ENCODE measurements around the gene MAP2K3. TPM values are rescaled to one million over a fixed set of nuclear protein-coding genes. Genes with fewer than 3 reads are reported as not detected.

MAP2K3 gene
- polyA plus RNA-seq, 3 donors, result 107 to 166 (median 164) TPM

DNA sequence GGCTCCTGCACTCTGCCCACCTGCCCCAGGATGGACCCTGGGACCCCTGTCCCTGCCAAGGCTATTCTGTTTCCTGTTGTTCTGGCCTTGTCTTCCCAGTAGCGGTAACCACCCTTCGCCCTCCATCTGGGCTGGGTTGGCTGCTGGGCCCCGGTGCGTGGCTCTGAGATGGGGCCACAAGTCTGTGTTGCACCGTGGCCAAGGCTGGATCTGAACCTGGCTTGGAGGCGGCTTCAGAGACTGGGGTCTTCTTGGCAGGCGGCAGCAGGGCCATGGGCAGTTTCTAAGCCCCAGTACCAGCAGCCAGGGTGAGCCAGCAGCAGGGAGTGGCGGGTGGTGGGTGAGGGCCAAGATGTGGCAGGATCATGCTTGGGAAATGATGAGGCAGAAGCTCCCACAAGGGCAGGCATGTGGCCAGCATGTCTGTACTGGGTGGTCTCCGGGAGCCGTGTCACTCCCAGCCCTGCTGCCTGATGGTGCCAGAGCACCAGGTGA, 12.6 kb downstream of the MAP2K3 start:
- Histone ChIP-seq H3K27ac (ENCODE audit: low read depth in 1 of 2, low read length in 2 of 2) (peak overlapping the region in 1 of 2 donors; percentile 36), H3K36me3 (replicated peaks in 1 of 2; ENCODE audit: control insufficient read depth in 1 of 2, insufficient read depth in 2 of 2, low read length in 2 of 2) (peaks cover 68 to 100% of the 10 kb centered on the region in 2 donors), H3K4me1 (ENCODE audit: control insufficient read depth in 1 of 2, insufficient read depth in 2 of 2, low read length in 2 of 2) (no peaks in the 10 kb centered on the region), H3K27me3 (ENCODE audit: control insufficient read depth in 2 of 2, insufficient read depth in 2 of 2, low read length in 2 of 2) (no peaks in the 10 kb centered on the region), H3K4me2 (replicated peaks; ENCODE audit: extremely low read depth, low read length, poor library complexity, severe bottlenecking) (no peak overlapping the region), H2AFZ (ENCODE audit: insufficient read depth, low read depth, low read length, poor library complexity, severe bottlenecking) (no peak overlapping the region), H4K20me1 (ENCODE audit: insufficient read depth, low read length) (peaks cover 100% of the 10 kb centered on the region), H3K4me3 (replicated peaks in 1 of 3; ENCODE audit: low read depth in 2 of 3, low read length in 3 of 3) (no peak overlapping the region), H3K9ac (ENCODE audit: insufficient read depth, low read length, poor library complexity, severe bottlenecking) (no peak overlapping the region), H3K9me3 (replicated peaks in 1 of 2; ENCODE audit: control insufficient read depth in 1 of 2, insufficient read depth in 1 of 2, low read length in 2 of 2) (peaks cover 0 to 8% of the 10 kb centered on the region in 2 donors), H3K79me2 (ENCODE audit: insufficient read depth, low read length) (peaks cover 78% of the 10 kb centered on the region)
- Mint-ChIP-seq H3K27ac (peak overlapping the region in 4 of 7 donors; percentile 11 to 72 (median 40)), H3K27me3 (ENCODE audit: low read depth in 3 of 3) (no peaks in the 10 kb centered on the region), H3K4me3 (no peak overlapping the region), H3K36me3 (peaks cover 48 to 75% of the 10 kb centered on the region in 2 donors), H3K9me3 (peaks cover 0 to 17% (median 2%) of the 10 kb centered on the region in 7 donors), H3K4me1 (peaks cover 10% of the 10 kb centered on the region)
- intact Hi-C loops (cut with micrococcal nuclease), result no loop called here
- TF ChIP-seq, protein P1, sequence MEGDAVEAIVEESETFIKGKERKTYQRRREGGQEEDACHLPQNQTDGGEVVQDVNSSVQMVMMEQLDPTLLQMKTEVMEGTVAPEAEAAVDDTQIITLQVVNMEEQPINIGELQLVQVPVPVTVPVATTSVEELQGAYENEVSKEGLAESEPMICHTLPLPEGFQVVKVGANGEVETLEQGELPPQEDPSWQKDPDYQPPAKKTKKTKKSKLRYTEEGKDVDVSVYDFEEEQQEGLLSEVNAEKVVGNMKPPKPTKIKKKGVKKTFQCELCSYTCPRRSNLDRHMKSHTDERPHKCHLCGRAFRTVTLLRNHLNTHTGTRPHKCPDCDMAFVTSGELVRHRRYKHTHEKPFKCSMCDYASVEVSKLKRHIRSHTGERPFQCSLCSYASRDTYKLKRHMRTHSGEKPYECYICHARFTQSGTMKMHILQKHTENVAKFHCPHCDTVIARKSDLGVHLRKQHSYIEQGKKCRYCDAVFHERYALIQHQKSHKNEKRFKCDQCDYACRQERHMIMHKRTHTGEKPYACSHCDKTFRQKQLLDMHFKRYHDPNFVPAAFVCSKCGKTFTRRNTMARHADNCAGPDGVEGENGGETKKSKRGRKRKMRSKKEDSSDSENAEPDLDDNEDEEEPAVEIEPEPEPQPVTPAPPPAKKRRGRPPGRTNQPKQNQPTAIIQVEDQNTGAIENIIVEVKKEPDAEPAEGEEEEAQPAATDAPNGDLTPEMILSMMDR (IDR thresholded peaks at IDR 0.05), result no peak
- DNase-seq, result no peak
- WGBS (ENCODE audit: insufficient coverage), result 76% methylated on average over 9 of the region's 10 CpGs

DNA sequence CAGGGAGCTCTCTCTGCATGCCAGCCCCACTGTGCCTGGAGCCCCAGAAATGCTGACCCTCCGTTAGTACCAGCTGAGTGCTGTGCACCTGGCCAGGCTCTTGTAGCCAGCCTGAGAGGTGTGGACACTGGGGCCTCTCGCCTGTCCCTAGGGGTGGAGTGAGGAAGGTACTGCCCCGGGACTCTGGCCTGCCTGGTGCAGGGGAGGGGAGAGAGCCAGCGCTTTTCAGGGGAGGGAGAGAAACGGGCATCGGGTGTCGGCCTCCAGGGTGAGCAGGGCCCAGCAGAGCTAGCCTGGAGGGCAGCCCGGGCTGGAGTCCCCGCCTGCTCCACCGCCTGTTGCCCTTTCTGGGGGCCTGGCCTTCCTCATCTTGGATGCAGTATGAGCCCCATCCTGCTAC, 13.1 kb downstream of the MAP2K3 start:
- 73% methylated on average over 10 of the region's 10 CpGs for WGBS (ENCODE audit: insufficient coverage)
- no peak overlapping the region for H3K4me3 ChIP-seq (replicated peaks in 1 of 3; ENCODE audit: low read depth in 2 of 3, low read length in 3 of 3)
- H2AFZ ChIP-seq (ENCODE audit: insufficient read depth, low read depth, low read length, poor library complexity, severe bottlenecking), result no peak overlapping the region
- peaks cover 71 to 100% of the 10 kb centered on the region in 2 donors for H3K36me3 ChIP-seq (replicated peaks in 1 of 2; ENCODE audit: control insufficient read depth in 1 of 2, insufficient read depth in 2 of 2, low read length in 2 of 2)
- H3K9me3 Mint-ChIP-seq, result peaks cover 0 to 16% (median 2%) of the 10 kb centered on the region in 7 donors
- H3K27ac Mint-ChIP-seq, result peak overlapping the region in 3 of 7 donors; percentile 26 to 46 (median 30)
- H3K79me2 ChIP-seq (ENCODE audit: insufficient read depth, low read length), result peaks cover 73% of the 10 kb centered on the region
- no peak overlapping the region for H3K4me3 Mint-ChIP-seq
- H3K9me3 ChIP-seq (replicated peaks in 1 of 2; ENCODE audit: control insufficient read depth in 1 of 2, insufficient read depth in 1 of 2, low read length in 2 of 2), result peaks cover 0 to 3% of the 10 kb centered on the region in 2 donors
- no peaks in the 10 kb centered on the region for H3K4me1 ChIP-seq (ENCODE audit: control insufficient read depth in 1 of 2, insufficient read depth in 2 of 2, low read length in 2 of 2)
- no peaks in the 10 kb centered on the region for H3K27me3 ChIP-seq (ENCODE audit: control insufficient read depth in 2 of 2, insufficient read depth in 2 of 2, low read length in 2 of 2)
- H4K20me1 ChIP-seq (ENCODE audit: insufficient read depth, low read length), result peaks cover 100% of the 10 kb centered on the region
- H3K27ac ChIP-seq (ENCODE audit: low read depth in 1 of 2, low read length in 2 of 2), result peak overlapping the region in 1 of 2 donors; percentile 36
- H3K4me2 ChIP-seq (replicated peaks; ENCODE audit: extremely low read depth, low read length, poor library complexity, severe bottlenecking), result no peak overlapping the region
- peaks cover 8% of the 10 kb centered on the region for H3K4me1 Mint-ChIP-seq
- DNase-seq, result no peak
- TF ChIP-seq, protein P1 (IDR thresholded peaks at IDR 0.05), result no peak
- no peaks in the 10 kb centered on the region for H3K27me3 Mint-ChIP-seq (ENCODE audit: low read depth in 3 of 3)
- peaks cover 51 to 75% of the 10 kb centered on the region in 2 donors for H3K36me3 Mint-ChIP-seq
- no peak overlapping the region for H3K9ac ChIP-seq (ENCODE audit: insufficient read depth, low read length, poor library complexity, severe bottlenecking)
- intact Hi-C loops (cut with micrococcal nuclease), result no loop called here
